K562 (cell line): Measurements from ENCODE around the gene DLGAP1.

ENCODE experiments used
- CHD4 ChIP-seq: fragments of 200-600 bp; sonication (generic); IDR thresholded peaks from 3 replicates; pipeline ENCODE4 v1.6.1; 2012; ENCODE audit warnings: low read depth, mild to moderate bottlenecking, mixed read lengths, low read length, inconsistent platforms; ENCODE audit not compliant: insufficient read depth, insufficient replicate concordance, poor library complexity, severe bottlenecking
- CREBBP ChIP-seq: IDR thresholded peaks from one replicate; pipeline ENCODE4 v1.6.1; 2012; ENCODE audit warnings: low read depth, mild to moderate bottlenecking, control low read depth, inconsistent platforms, low read length
- ETV6 ChIP-seq, 3 experiments: fragments of 150-350 bp in 1 of 3; sonication (generic) in 1 of 3; formaldehyde crosslinking in 1 of 3; IDR thresholded peaks; 2 replicates each; pipeline versions ENCODE4 v1.6.1 to v1.8.0; 2014 to 2022; ENCODE audit warnings: borderline replicate concordance in 2 of 3, low read depth in 2 of 3, antibody characterized with exemption in 1 of 3, low read length in 1 of 3, mild to moderate bottlenecking in 1 of 3, missing genetic modification reagents in 1 of 3
- KLF13 ChIP-seq: fragments of 450-650 bp; IDR thresholded peaks from 2 replicates; pipeline ENCODE4 v1.6.1; 2016; ENCODE audit warnings: missing genetic modification characterization, low read depth, mild to moderate bottlenecking, missing compliant biosample characterization, moderate library complexity, borderline replicate concordance

GRCh38 chr18:3871687-3872086 is 583.4 kb downstream of the DLGAP1 start:
- no peak for TF ChIP-seq CREBBP
- no peak for TF ChIP-seq KLF13 (tag)
- no peak for TF ChIP-seq ETV6 (IDR thresholded peaks at IDR 0.05; ENCODE audit: borderline replicate concordance in 1 of 2, low read depth in 2 of 2, low read length in 1 of 2)
- no peak for TF ChIP-seq ETV6 (CRISPR knock-in tag; IDR thresholded peaks at IDR 0.05; ENCODE audit: borderline replicate concordance)
- TF ChIP-seq CHD4: no peak
